SK-N-SH treated with all-trans-retinoic acid at 6 μM for 48 hours (cell line): Measurements from ENCODE around the gene SEPTIN5.

Experiments
- ARNTL ChIP-seq: fragments of 450-650 bp; formaldehyde crosslinking; IDR thresholded peaks from 2 replicates; pipeline ENCODE4 v1.5.0; 2020; ENCODE audit warnings: low read depth, mild to moderate bottlenecking, moderate library complexity, borderline replicate concordance
- BACH2 ChIP-seq: fragments of 250-450 bp; sonication (Bioruptor Pico); IDR thresholded peaks from 2 replicates; pipeline ENCODE4 v1.9.0; 2021; ENCODE audit warnings: mild to moderate bottlenecking, borderline replicate concordance
- ISL1 ChIP-seq: fragments of 250-450 bp; sonication (Bioruptor Pico); IDR thresholded peaks from 2 replicates; pipeline ENCODE4 v2.1.2; 2022; ENCODE audit warnings: mild to moderate bottlenecking, moderate library complexity
- PATZ1 ChIP-seq: fragments of 250-450 bp; sonication (Bioruptor Pico); IDR thresholded peaks from 2 replicates; pipeline ENCODE4 v1.8.0; 2020; ENCODE audit warnings: mild to moderate bottlenecking, moderate library complexity, borderline replicate concordance
- POU6F1 ChIP-seq: fragments of 250-450 bp; sonication (Bioruptor Pico); IDR thresholded peaks from 2 replicates; pipeline ENCODE4 v1.8.0; 2021; ENCODE audit warnings: low read depth, mild to moderate bottlenecking, moderate library complexity, borderline replicate concordance
- PPARA ChIP-seq: fragments of 250-450 bp; sonication (Bioruptor Pico); IDR thresholded peaks from 2 replicates; pipeline ENCODE4 v1.5.0; 2020; ENCODE audit warnings: mild to moderate bottlenecking, borderline replicate concordance
- RARB ChIP-seq: fragments of 250-450 bp; sonication (Bioruptor Pico); IDR thresholded peaks from 2 replicates; pipeline ENCODE4 v1.8.0; 2021; ENCODE audit warnings: mild to moderate bottlenecking, moderate library complexity
- TOX ChIP-seq: fragments of 250-450 bp; sonication (Bioruptor Pico); IDR thresholded peaks from 2 replicates; pipeline ENCODE4 v1.8.0; 2021; ENCODE audit warnings: mild to moderate bottlenecking, moderate library complexity, borderline replicate concordance
- ZC3H10 ChIP-seq: fragments of 250-450 bp; sonication (Bioruptor Pico); IDR thresholded peaks from 2 replicates; pipeline ENCODE4 v1.5.1; 2021; ENCODE audit warnings: mild to moderate bottlenecking, moderate library complexity
- ZNF565 ChIP-seq: fragments of 450-650 bp; formaldehyde crosslinking; conservative IDR thresholded peaks from 2 replicates; pipeline ENCODE4 v1.5.0; 2020; ENCODE audit warnings: low read depth, mild to moderate bottlenecking, moderate library complexity
- ZNF8 ChIP-seq: fragments of 450-650 bp; formaldehyde crosslinking; IDR thresholded peaks from 2 replicates; pipeline ENCODE4 v1.5.0; 2020; ENCODE audit warnings: mild to moderate bottlenecking, moderate library complexity

GRCh38 chr22:19724927-19725661 lies 10.8 kb downstream of the SEPTIN5 start:
- TF ChIP-seq ISL1 (CRISPR knock-in tag) = no peak
- no peak for TF ChIP-seq ARNTL (CRISPR knock-in tag)
- no peak for TF ChIP-seq ZNF565 (CRISPR knock-in tag)
- TF ChIP-seq PPARA (CRISPR knock-in tag) = no peak
- TF ChIP-seq RARB = no peak
- no peak for TF ChIP-seq PATZ1
- no peak for TF ChIP-seq BACH2 (CRISPR knock-in tag)
- no peak for TF ChIP-seq POU6F1
- no peak for TF ChIP-seq TOX (CRISPR knock-in tag)
- no peak for TF ChIP-seq ZC3H10 (CRISPR knock-in tag)
- no peak for TF ChIP-seq ZNF8 (CRISPR knock-in tag)
